Pancreas (tissue), 10 donors: Measurements from ENCODE around the gene TSHR. TPM values are rescaled to one million over a fixed set of nuclear protein-coding genes. Genes with fewer than 3 reads are reported as not detected.

Experiments
- ATAC-seq, 4 donors: fragments of 200-7000 bp; cut with Tn5 transposase; one replicate each; pipeline versions ENCODE4 v1.8.0 to v1.9.1; 2020; ENCODE audit warnings: mild to moderate bottlenecking in 4 of 4, moderate library complexity in 4 of 4
- DNase-seq, 6 donors: peaks; one replicate each; pipeline ENCODE4 v3.0.0-alpha.2; 2020
- FAIRE-seq: peaks from 2 replicates; lab custom pipeline; 2012; peaks lifted over from hg19 to GRCh38; lab: Jason Lieb, UNC
- H3K27ac ChIP-seq, 4 donors: fragments of 200-600 bp; sonication (generic); 1 replicate in 3 of 4; 2 replicates in 1 of 4; pipeline versions ENCODE4 v1.5.0 to v1.8.0; 2020
- H3K27me3 ChIP-seq, 4 donors: fragments of 200-600 bp; one replicate each; pipeline ENCODE4 v1.8.0; 2021
- H3K36me3 ChIP-seq, 3 donors: fragments of 200-600 bp; sonication (generic) in 1 of 3; one replicate each; pipeline versions ENCODE4 v1.5.0 to v1.8.0; 2020 to 2021
- H3K4me1 ChIP-seq, 3 donors: fragments of 200-600 bp; one replicate each; pipeline ENCODE4 v1.8.0; 2021
- H3K4me3 ChIP-seq, 4 donors: fragments of 200-600 bp; sonication (generic) in 2 of 4; one replicate each; pipeline versions ENCODE4 v1.5.0 to v1.8.0; 2020 to 2021
- H3K9me3 ChIP-seq, 4 donors: fragments of 200-600 bp; one replicate each; pipeline ENCODE4 v1.8.0; 2021
- WGBS, 2 donors: extraction: QIAGEN DNeasy Blood & Tissue Kit; methylation state at CpG; one replicate each; pipeline ENCODE4 v1.1.7; 2013; 5-methylcytosine and 5-hydroxymethylcytosine counted together
- intact Hi-C, 3 donors: fragments of 100-400 bp; cut with DNase I; formaldehyde crosslinking; loops; one replicate each; pipeline versions ENCODE4 v1.11.1 to v1.14.2; 2022
- polyA plus RNA-seq, 2 donors: library from polyadenylated mRNA; stranded (reverse); fragments of 200-250 nt; gene quantifications; one replicate each; pipeline ENCODE4 v1.2.3, GENCODE V29; 2013
- total RNA-seq, 6 donors: library from RNA; stranded (reverse); fragmentation: NEBNext Ultra II Directional in 4 of 6; extraction: Animal tissue kit (Norgen Biotek cat#: 25700) in 4 of 6; gene quantifications; one replicate each; pipeline versions ENCODE4 v1.2.1 to v1.2.4, GENCODE V29; 2021 to 2023
- TF ChIP-seq, protein P1 (sequence below), 4 donors: fragments of 200-600 bp; sonication (generic) in 3 of 4; IDR thresholded peaks; one replicate each; pipeline versions ENCODE4 v1.5.0 to v1.8.0; 2021; ENCODE audit warnings: antibody characterized with exemption in 4 of 4
- donor health status: healthy with polysubstance abuse.
- donor health status: DM: no; HTN: no; CAD: no; lungs with moderate emphysema.
- donor health status: DM: no; HTN: no; CAD: no.
- donor health status: control.
- donor health status: control.
- donor health status: Bipolar disorder and iron deficiency.
- donor health status: DM: yes; HTN: yes; CAD: no.
- donor health status: DM: no; HTN: no; CAD: no.
- donor health status: DM: no; HTN: no; CAD: no.
- donor health status: DM: yes; HTN: yes; CAD: no.

The TSHR gene
- total and polyA plus RNA-seq, 8 donors = 0.22 to 0.41 (median 0.29) TPM; not detected in 4

DNA sequence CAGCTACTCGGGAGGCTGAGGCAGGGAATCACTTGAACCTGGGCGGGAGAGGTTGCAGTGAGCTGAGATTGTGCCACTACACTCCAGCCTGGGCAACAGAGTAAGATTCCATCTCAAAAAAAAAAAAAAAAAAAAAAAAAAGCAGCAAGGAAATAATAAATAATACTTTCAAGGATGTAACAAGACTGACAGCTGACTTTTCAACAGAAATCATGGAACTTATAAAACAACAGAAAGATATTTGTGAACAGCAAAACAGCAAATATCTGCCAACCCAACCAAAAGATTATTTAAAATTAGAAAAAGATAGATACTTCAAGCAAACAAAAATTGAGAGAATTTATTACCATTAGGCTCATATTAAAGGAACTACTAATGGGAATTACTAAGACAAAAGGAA is 115.1 kb downstream of the TSHR start:
- FAIRE-seq = no peak
- no peaks in the 10 kb centered on the region for H3K27me3 ChIP-seq
- H3K4me1 ChIP-seq = no peaks in the 10 kb centered on the region
- ATAC-seq = no peak
- no peak for DNase-seq
- H3K36me3 ChIP-seq = no peaks in the 10 kb centered on the region
- intact Hi-C loops = no loop called here
- H3K4me3 ChIP-seq = no peak overlapping the region
- H3K9me3 ChIP-seq = no peaks in the 10 kb centered on the region
- H3K27ac ChIP-seq = no peak overlapping the region
- 73 to 77% methylated on average over 2 of the region's 2 CpGs for WGBS, 2 donors
- TF ChIP-seq, protein P1, sequence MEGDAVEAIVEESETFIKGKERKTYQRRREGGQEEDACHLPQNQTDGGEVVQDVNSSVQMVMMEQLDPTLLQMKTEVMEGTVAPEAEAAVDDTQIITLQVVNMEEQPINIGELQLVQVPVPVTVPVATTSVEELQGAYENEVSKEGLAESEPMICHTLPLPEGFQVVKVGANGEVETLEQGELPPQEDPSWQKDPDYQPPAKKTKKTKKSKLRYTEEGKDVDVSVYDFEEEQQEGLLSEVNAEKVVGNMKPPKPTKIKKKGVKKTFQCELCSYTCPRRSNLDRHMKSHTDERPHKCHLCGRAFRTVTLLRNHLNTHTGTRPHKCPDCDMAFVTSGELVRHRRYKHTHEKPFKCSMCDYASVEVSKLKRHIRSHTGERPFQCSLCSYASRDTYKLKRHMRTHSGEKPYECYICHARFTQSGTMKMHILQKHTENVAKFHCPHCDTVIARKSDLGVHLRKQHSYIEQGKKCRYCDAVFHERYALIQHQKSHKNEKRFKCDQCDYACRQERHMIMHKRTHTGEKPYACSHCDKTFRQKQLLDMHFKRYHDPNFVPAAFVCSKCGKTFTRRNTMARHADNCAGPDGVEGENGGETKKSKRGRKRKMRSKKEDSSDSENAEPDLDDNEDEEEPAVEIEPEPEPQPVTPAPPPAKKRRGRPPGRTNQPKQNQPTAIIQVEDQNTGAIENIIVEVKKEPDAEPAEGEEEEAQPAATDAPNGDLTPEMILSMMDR (IDR thresholded peaks at IDR 0.05) = no peak

DNA sequence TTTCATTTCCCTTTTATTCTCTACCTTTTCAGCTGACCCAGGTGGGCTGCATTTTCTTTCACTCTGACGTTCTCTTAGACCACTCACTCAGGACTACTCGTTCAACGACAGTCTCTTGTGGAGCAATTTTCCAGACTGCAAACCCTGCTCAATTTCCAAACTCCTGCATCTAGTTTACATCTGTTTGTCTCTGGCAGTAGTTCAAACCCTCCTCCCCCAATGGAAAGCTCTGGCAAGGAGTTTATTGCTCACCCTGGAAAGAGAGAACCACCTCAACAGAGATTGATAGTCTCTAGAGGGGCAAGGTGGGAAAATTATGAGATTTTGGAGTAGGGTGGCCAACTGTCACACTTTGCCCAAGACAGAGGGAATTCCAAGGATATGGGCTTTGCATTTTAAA is 130.2 kb downstream of the TSHR start:
- ATAC-seq = no peak
- no peaks in the 10 kb centered on the region for H3K36me3 ChIP-seq
- H3K9me3 ChIP-seq = no peaks in the 10 kb centered on the region
- DNase-seq = no peak
- TF ChIP-seq, protein P1 (IDR thresholded peaks at IDR 0.05) = no peak
- intact Hi-C loops = no loop called here
- H3K27me3 ChIP-seq = no peaks in the 10 kb centered on the region
- no peak overlapping the region for H3K27ac ChIP-seq
- WGBS, 2 donors = 66 to 83% methylated on average over 3 of the region's 3 CpGs
- H3K4me3 ChIP-seq = no peak overlapping the region
- H3K4me1 ChIP-seq = no peaks in the 10 kb centered on the region
- no peak for FAIRE-seq

DNA sequence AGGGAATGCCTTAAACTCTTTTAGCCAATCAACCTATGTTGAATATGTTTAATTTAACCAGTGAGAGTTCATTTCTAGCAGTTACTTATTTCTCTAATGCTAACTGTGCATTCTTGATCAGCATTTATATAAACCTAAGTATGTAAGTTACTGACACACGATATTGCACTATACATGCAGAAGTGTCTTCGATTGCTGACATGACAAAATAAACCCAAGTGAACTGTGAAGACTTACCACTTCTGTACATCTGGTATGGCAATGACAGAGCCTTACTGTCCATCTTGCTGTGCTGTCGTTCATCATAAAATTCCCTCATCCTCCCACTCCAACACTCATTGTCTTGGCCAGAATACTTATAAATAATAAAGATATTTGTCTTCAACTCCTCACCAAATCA is 131.8 kb downstream of the TSHR start:
- TF ChIP-seq, protein P1 (IDR thresholded peaks at IDR 0.05) = no peak

DNA sequence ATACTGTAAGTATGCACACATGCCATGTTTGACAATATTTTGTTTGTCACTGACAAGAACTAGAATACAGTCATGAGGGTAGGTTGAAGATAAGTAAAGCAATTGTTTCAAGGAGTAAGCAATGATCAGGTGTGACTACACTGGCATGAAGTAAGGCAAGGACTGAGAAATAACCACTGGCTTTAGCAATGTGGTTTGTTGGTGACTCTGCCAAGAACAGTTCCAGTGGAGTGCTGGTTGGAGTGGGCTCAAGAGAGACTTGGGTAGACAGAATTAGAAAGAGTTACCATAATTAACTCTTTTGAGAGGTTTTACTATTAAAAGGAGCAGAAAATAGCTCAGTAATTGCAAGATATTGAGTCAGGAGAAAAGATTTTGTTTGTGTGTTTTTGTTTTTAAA is 135.7 kb downstream of the TSHR start:
- intact Hi-C loops = no loop called here
- Histone ChIP-seq H3K4me1 (no peaks in the 10 kb centered on the region), H3K4me3 (no peak overlapping the region), H3K27ac (no peak overlapping the region), H3K27me3 (no peaks in the 10 kb centered on the region), H3K9me3 (no peaks in the 10 kb centered on the region), H3K36me3 (no peaks in the 10 kb centered on the region)
- FAIRE-seq = no peak
- no peak for ATAC-seq
- DNase-seq = no peak
- TF ChIP-seq, protein P1 (IDR thresholded peaks at IDR 0.05) = no peak

More for the DNA sequence above, 131.8 kb downstream of the TSHR start:
- Histone ChIP-seq H3K4me3 (no peak overlapping the region), H3K36me3 (no peaks in the 10 kb centered on the region), H3K9me3 (no peaks in the 10 kb centered on the region), H3K27me3 (no peaks in the 10 kb centered on the region), H3K27ac (no peak overlapping the region), H3K4me1 (no peaks in the 10 kb centered on the region)
- ATAC-seq (no peak), DNase-seq (no peak), FAIRE-seq (no peak)
- 77 to 88% methylated on average over 3 of the region's 3 CpGs for WGBS, 2 donors
- intact Hi-C loops = no loop called here

DNA sequence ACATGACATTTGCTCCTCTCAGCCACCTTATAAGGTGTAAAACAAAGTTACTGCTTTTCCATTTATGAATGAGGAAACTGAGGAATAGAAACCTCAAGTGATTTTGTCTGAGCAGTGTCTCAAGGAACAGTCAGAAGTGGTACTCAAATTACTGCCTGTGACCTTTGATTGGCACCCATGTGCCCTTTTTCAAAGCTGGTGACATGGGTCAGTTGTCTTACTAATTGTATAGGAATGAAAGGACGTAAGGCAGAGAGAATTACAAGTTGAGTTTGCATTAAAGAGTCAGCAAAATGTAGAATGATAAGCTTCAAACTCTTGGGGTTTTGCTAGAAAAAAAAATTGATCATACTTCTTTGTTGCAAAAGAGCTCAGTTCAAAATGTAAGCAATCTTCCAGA is 136.2 kb downstream of the TSHR start:
- FAIRE-seq = no peak
- Histone ChIP-seq H3K4me1 (no peaks in the 10 kb centered on the region), H3K4me3 (no peak overlapping the region), H3K36me3 (no peaks in the 10 kb centered on the region), H3K27me3 (no peaks in the 10 kb centered on the region), H3K9me3 (no peaks in the 10 kb centered on the region), H3K27ac (no peak overlapping the region)
- DNase-seq = no peak
- 85 to 91% methylated on average over 1 of the region's 1 CpG for WGBS, 2 donors
- intact Hi-C loops = no loop called here
- no peak for ATAC-seq
- TF ChIP-seq, protein P1 (IDR thresholded peaks at IDR 0.05) = no peak
